Kidney tubule cell (primary cell): Measurements from ENCODE around the gene ANKAR.
"Not testable (repeated sequence)": the region's sequence is repeated elsewhere in the genome, so short reads cannot be mapped to it uniquely, and the experiment has no call there.

Experiments
- DNase-seq: peaks from one replicate; pipeline ENCODE4 v3.0.0-alpha.2; 2018; ENCODE audit warnings: low spot score

ANKAR gene

GRCh38 chr2:189674374-189675112 lies at the start of gene ANKAR:
Gene ANKAR, plus strand, starts transcription at chr2:189674670. Its CDS starts 1,821 bp downstream, at chr2:189676491.
- DNase-seq = peak; percentile 92

GRCh38 chr2:189625636-189626035 lies 48.8 kb upstream of the ANKAR start:
- DNase-seq = no peak

GRCh38 chr2:189627789-189628188 lies 46.7 kb upstream of the ANKAR start:
- no peak for DNase-seq

GRCh38 chr2:189628817-189629530 lies 45.5 kb upstream of the ANKAR start:
- no peak for DNase-seq

- DNase-seq = no peak
Measured at GRCh38 chr2:189629531-189630453, 44.7 kb upstream of the ANKAR start.

GRCh38 chr2:189631849-189632248 lies 42.6 kb upstream of the ANKAR start:
- DNase-seq = no peak

GRCh38 chr2:189633392-189633811 lies 41.1 kb upstream of the ANKAR start:
- DNase-seq = no peak

GRCh38 chr2:189635353-189635752 lies 39.1 kb upstream of the ANKAR start:
- DNase-seq = no peak

GRCh38 chr2:189638301-189639006 lies 36.0 kb upstream of the ANKAR start:
- no peak for DNase-seq

GRCh38 chr2:189639007-189639609 lies 35.4 kb upstream of the ANKAR start:
- no peak for DNase-seq

GRCh38 chr2:189641002-189641401 lies 33.5 kb upstream of the ANKAR start:
- no peak for DNase-seq

GRCh38 chr2:189641590-189641989 lies 32.9 kb upstream of the ANKAR start:
- DNase-seq = no peak

- DNase-seq = no peak
Measured at GRCh38 chr2:189646521-189646920, 27.9 kb upstream of the ANKAR start.

GRCh38 chr2:189648846-189649509 lies 25.5 kb upstream of the ANKAR start:
- DNase-seq = no peak

- no peak for DNase-seq
Measured at GRCh38 chr2:189651284-189651683, 23.2 kb upstream of the ANKAR start.

GRCh38 chr2:189653464-189653863 lies 21.0 kb upstream of the ANKAR start:
- DNase-seq = not testable (repeated sequence)

GRCh38 chr2:189654641-189655040 lies 19.8 kb upstream of the ANKAR start:
- no peak for DNase-seq

GRCh38 chr2:189657867-189658266 lies 16.6 kb upstream of the ANKAR start:
- DNase-seq = no peak

- DNase-seq = no peak
Measured at GRCh38 chr2:189658306-189659212, 15.9 kb upstream of the ANKAR start.

GRCh38 chr2:189659734-189660133 lies 14.7 kb upstream of the ANKAR start:
- no peak for DNase-seq
